MG63 (cell line): ENCODE measurements around the gene AMELX. TPM values are rescaled to one million over a fixed set of nuclear protein-coding genes. Genes with fewer than 3 reads are reported as not detected.

Experiments used
- DNase-seq: peaks from one replicate; pipeline ENCODE4 v3.0.0-alpha.2; 2020
- H3K27me3 ChIP-seq: fragments of 250-450 bp; sonication (Bioruptor Pico); 2 replicates; pipeline ENCODE4 v1.5.1; 2020; ENCODE audit warnings: mild to moderate bottlenecking, moderate library complexity
- H3K36me3 ChIP-seq: fragments of 250-450 bp; sonication (Bioruptor Pico); 2 replicates; pipeline ENCODE4 v1.5.1; 2020; ENCODE audit warnings: mild to moderate bottlenecking, moderate library complexity
- H3K4me3 ChIP-seq: fragments of 250-450 bp; sonication (Bioruptor Pico); 2 replicates; pipeline ENCODE4 v1.5.1; 2020; ENCODE audit warnings: mild to moderate bottlenecking, moderate library complexity
- H3K9me3 ChIP-seq: fragments of 250-450 bp; sonication (Bioruptor Pico); 2 replicates; pipeline ENCODE4 v1.5.1; 2020; ENCODE audit warnings: mild to moderate bottlenecking, moderate library complexity
- total RNA-seq: library from RNA; depleted of rRNA; stranded (reverse); fragments of >200 nt; shearing (Covaris generic); gene quantifications from 2 replicates; pipeline ENCODE4 v1.2.3, GENCODE V29; 2014; ENCODE audit warnings: low replicate concordance; rRNA removed

AMELX gene
- total RNA-seq = not detected in 2 replicates

DNA sequence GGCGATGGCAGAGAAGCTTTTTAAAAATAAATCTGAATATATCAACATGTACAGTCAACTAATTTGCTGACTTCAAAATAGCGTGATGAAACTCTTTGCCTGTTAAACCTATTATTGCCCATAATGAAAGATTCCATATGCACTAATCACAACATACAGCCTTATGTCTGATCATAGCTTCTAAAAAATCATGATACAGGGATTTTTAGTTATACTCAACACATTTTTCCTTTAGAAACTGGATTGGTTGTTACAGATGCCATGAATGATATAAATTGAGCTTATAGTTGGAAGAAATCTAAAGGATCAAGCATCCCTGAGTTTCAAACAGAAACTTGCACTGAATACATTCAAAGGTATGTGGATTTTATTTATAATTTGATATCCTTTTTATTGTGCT, at the start of gene AMELX:
Gene AMELX, plus strand, starts transcription at position 301 of the 400 bp plus-strand sequence. CDS start 1,376 bp downstream, outside the sequence.
- H3K27me3 ChIP-seq = no peaks in the 10 kb centered on the region
- no peaks in the 10 kb centered on the region for H3K36me3 ChIP-seq
- H3K9me3 ChIP-seq = no peaks in the 10 kb centered on the region
- no peak within 1 kb of the TSS for H3K4me3 ChIP-seq
- no peak for DNase-seq

DNA sequence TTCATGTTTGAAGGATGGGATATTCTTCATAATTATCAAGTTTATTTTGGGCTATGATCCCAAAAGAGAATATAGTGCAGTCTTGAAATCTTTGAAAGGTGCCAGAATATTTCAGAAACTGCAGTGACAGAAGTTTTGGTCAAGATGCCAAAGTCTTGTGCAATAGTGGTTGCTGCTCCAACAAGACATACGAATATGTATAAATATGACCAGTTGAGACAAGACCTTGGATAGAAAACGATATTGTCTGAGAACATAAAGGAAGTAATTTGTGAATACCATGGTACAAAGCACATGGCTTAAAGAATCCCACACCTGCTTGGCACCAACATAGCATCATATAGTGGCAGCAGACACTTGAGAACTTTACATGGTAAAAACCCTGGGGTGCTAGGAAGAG, 48.6 kb upstream of the AMELX start:
- DNase-seq = peak; percentile 19
- no peaks in the 10 kb centered on the region for H3K36me3 ChIP-seq
- no peak overlapping the region for H3K4me3 ChIP-seq
- no peaks in the 10 kb centered on the region for H3K27me3 ChIP-seq
- H3K9me3 ChIP-seq = no peaks in the 10 kb centered on the region

DNA sequence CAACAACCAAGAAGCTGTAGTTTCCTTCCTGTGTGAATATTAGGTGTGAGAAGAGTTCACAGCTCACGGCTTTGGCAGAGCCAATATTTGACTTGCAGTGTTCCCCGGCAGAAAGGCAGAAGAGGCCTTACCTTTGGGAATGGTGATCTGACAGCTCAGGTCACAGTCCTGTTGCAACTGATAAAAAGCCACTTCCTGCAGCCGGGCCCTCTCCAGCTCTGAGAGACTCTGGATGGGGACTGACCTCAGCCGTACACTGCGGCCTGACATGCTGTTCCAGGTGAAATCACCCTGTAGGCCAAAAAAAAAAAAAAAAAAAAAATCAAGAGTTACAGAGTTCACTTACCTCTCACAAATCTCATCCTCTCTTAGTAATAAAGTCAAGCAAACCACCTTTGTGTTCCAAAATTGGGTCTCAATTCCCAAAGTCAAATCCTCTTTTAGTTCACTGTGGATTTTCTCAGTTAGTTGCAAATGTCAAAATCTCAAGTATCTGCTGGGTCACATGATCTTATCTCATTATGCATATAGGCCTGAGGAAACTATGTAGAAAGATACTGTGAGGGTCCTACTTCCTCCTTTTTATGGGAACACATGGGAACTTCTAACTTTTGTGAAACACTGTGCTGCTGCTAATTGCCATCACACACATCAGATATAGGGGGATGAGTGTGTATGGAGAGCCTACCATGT, 38.6 kb upstream of the AMELX start:
- no peak for DNase-seq
- H3K4me3 ChIP-seq = no peak overlapping the region
- no peaks in the 10 kb centered on the region for H3K36me3 ChIP-seq
- no peaks in the 10 kb centered on the region for H3K9me3 ChIP-seq
- H3K27me3 ChIP-seq = no peaks in the 10 kb centered on the region

GRCh38 chrX:11257290-11257689, 35.9 kb upstream of the AMELX start:
- H3K27me3 ChIP-seq = no peaks in the 10 kb centered on the region
- no peak overlapping the region for H3K4me3 ChIP-seq
- no peaks in the 10 kb centered on the region for H3K36me3 ChIP-seq
- H3K9me3 ChIP-seq = no peaks in the 10 kb centered on the region
- DNase-seq = no peak

DNA sequence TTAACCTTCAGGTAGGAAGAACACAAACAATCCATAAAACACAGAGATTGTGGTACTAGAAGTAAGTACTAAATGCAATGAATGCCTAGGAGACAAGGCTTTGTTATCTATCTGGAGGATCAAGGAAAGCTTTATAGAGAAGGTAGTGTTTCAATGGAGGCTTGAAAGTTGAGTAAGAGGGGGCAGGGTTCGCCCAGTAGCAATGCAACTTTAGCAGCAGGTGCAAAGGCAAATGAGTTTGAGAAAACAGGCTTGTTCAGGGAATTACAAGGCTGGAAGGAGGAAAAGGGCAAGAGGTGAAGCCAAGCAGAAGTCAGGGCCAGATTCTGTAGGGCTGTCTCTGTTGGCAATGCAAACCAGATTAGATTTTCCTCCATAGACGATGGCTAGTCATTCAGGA, 35.5 kb upstream of the AMELX start:
- H3K4me3 ChIP-seq = no peak overlapping the region
- no peaks in the 10 kb centered on the region for H3K36me3 ChIP-seq
- H3K9me3 ChIP-seq = no peaks in the 10 kb centered on the region
- DNase-seq = no peak
- no peaks in the 10 kb centered on the region for H3K27me3 ChIP-seq

DNA sequence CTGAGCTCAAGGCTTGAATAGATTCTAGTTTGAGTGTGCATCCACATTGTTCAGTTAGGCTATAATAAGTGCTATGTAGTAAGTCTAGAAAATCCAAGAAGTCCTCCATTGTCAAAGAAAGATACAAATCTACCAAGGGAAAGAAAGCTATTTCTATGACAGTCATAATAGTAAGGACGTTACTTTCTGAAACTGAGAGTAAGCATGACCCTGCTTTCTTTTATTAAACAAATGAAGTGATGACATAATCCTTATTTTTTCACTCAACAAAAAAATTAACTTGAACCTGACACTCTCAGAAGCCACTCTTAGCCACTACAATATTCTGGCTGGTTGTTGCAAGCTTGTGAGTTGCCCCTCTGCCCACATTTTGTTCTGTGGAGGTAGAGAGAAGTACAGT, 33.8 kb upstream of the AMELX start:
- Histone ChIP-seq H3K4me3 (no peak overlapping the region), H3K9me3 (no peaks in the 10 kb centered on the region), H3K36me3 (no peaks in the 10 kb centered on the region), H3K27me3 (no peaks in the 10 kb centered on the region)
- no peak for DNase-seq

- Histone ChIP-seq H3K4me3 (no peak overlapping the region), H3K36me3 (no peaks in the 10 kb centered on the region), H3K27me3 (no peaks in the 10 kb centered on the region), H3K9me3 (no peaks in the 10 kb centered on the region)
- DNase-seq = peak; percentile 41
Measured at GRCh38 chrX:11261260-11261659, 32.0 kb upstream of the AMELX start.

DNA sequence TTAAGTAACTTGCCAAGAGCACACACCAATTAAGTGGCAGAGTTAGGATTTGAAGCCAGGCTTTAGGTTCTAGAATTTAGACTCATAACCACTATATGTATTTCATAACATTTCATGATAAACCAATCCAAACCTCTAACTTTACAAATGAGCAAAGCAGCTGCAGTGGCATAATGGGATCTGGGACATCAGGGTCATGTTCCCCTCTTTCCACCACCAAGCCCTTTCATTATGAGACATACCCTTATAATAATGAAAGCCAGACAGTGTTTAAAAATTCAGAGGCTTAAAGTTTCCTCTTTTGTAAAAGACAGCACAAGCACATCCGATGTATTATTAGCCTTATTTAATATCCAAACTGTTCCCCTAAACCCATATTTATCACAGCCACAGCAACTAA, 28.3 kb upstream of the AMELX start:
- DNase-seq = no peak
- no peak overlapping the region for H3K4me3 ChIP-seq
- no peaks in the 10 kb centered on the region for H3K36me3 ChIP-seq
- H3K9me3 ChIP-seq = no peaks in the 10 kb centered on the region
- no peaks in the 10 kb centered on the region for H3K27me3 ChIP-seq

- H3K9me3 ChIP-seq = no peaks in the 10 kb centered on the region
- no peak overlapping the region for H3K4me3 ChIP-seq
- no peak for DNase-seq
- H3K27me3 ChIP-seq = no peaks in the 10 kb centered on the region
- H3K36me3 ChIP-seq = no peaks in the 10 kb centered on the region
Measured at GRCh38 chrX:11265352-11265751, 27.9 kb upstream of the AMELX start.

DNA sequence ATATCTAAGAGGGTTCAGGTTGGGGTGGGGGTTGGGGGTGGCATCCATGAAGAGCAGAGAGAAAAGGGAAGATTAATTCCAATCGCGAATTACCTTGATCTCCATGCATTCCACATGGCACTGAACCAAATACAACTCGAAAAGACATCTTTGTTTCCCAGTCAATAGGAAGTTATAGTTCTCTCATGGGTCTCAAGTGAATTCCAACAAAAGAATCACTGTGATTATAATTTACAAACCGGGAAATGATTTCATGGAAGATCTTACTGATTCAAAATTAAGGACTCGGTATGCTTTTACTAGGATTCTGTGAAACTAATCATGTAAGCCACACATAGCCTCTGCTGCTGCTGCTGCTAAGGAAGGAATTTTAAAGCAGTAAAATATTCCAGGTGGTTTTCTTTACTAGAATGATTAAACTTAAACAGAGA, 26.6 kb upstream of the AMELX start:
- Histone ChIP-seq H3K27me3 (no peaks in the 10 kb centered on the region), H3K9me3 (no peaks in the 10 kb centered on the region)

GRCh38 chrX:11267425-11267824, 25.8 kb upstream of the AMELX start:
- Histone ChIP-seq H3K27me3 (no peaks in the 10 kb centered on the region), H3K4me3 (no peak overlapping the region), H3K36me3 (no peaks in the 10 kb centered on the region), H3K9me3 (no peaks in the 10 kb centered on the region)
- no peak for DNase-seq

More for the DNA sequence above, 26.6 kb upstream of the AMELX start:
- H3K36me3 ChIP-seq = no peaks in the 10 kb centered on the region
- H3K4me3 ChIP-seq = no peak overlapping the region
- DNase-seq = no peak

DNA sequence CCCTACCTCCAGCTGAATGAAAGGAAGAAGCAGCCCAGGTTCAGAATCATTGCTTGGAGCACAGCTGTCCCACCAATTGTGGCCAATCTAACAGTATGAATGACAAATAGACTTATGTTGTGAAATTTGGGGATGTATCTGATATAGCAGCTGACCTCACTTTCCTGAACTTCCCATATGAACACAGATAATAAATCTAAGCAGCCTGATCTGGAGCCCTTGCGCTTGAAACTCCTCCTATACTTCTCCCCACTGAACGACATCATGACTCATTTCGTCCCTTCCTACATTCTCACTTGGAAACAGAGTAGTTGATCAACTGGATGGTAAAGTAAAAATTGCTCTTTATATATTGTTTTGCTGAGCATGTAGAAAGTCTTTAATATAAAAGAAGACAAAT, 24.2 kb upstream of the AMELX start:
- no peaks in the 10 kb centered on the region for H3K36me3 ChIP-seq
- H3K27me3 ChIP-seq = no peaks in the 10 kb centered on the region
- no peaks in the 10 kb centered on the region for H3K9me3 ChIP-seq
- no peak overlapping the region for H3K4me3 ChIP-seq
- no peak for DNase-seq

DNA sequence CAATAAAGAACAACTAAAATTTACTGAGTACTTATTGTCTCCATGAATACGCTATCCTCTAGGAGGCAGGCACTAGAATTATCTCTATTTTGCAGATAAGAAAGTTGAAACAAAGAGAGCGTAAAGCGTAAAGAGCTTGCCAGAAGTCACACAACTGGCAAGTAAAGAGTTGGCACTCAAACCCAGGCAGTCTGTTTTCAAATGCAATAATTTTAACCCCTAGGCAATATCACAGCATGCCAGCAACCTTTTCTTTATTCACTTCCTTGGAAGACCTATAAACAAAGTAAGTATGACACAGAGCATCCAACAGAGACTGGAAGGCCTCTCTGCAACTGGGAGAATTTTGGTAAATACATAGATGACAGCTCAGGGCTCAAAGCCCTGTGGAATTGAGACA, 23.2 kb upstream of the AMELX start:
- peak; percentile 42 for DNase-seq
- H3K9me3 ChIP-seq = no peaks in the 10 kb centered on the region

DNA sequence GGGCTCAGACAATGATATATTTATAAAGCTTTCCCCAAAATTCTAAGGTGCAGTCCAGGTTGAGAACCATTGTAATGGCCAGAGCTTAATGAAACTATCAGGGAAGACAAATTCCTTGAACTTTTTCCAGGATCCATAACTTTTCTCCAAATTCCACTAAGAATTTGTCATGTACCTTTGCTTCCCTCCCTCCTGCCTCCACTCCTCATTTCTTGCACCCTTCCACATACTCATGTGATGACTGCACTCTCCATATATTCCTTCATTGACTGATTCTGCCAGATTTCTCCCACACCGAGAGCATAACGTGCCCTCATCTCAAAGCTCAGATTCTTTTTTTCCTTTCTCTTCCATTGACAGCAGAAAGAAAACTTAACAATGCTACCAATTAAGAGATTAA, 20.9 kb upstream of the AMELX start:
- H3K36me3 ChIP-seq = no peaks in the 10 kb centered on the region
- no peak overlapping the region for H3K4me3 ChIP-seq
- DNase-seq = no peak
- H3K9me3 ChIP-seq = no peaks in the 10 kb centered on the region
- H3K27me3 ChIP-seq = no peaks in the 10 kb centered on the region

More for the DNA sequence above, 23.2 kb upstream of the AMELX start:
- no peak overlapping the region for H3K4me3 ChIP-seq
- no peaks in the 10 kb centered on the region for H3K36me3 ChIP-seq
- no peaks in the 10 kb centered on the region for H3K27me3 ChIP-seq

- no peak for DNase-seq
- Histone ChIP-seq H3K27me3 (no peaks in the 10 kb centered on the region), H3K4me3 (no peak overlapping the region), H3K9me3 (no peaks in the 10 kb centered on the region), H3K36me3 (no peaks in the 10 kb centered on the region)
Measured at GRCh38 chrX:11272863-11273262, 20.4 kb upstream of the AMELX start.

GRCh38 chrX:11273544-11273943, 19.7 kb upstream of the AMELX start:
- H3K36me3 ChIP-seq = no peaks in the 10 kb centered on the region
- H3K27me3 ChIP-seq = no peaks in the 10 kb centered on the region
- H3K9me3 ChIP-seq = no peaks in the 10 kb centered on the region
- no peak overlapping the region for H3K4me3 ChIP-seq
- no peak for DNase-seq

DNA sequence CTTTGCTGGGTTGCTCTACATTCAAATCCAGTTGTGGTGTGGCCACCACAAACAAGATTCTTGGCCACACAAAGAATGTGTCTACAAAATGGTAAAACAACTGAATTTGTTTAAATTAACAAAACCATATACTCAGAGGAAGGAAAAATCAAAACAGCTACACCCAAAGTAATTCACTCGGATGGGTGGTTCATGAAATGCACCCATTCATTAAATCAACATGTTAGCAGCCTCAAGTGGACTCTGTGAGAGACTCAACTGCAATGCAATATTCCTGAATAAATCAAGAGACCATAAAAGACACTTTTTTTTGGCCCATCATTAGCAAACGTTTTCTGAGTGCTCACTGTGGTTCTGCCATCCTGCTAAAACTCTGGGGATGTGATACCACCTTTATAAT, 11.2 kb upstream of the AMELX start:
- no peaks in the 10 kb centered on the region for H3K36me3 ChIP-seq
- H3K27me3 ChIP-seq = no peaks in the 10 kb centered on the region
- no peaks in the 10 kb centered on the region for H3K9me3 ChIP-seq
- no peak overlapping the region for H3K4me3 ChIP-seq
- no peak for DNase-seq

DNA sequence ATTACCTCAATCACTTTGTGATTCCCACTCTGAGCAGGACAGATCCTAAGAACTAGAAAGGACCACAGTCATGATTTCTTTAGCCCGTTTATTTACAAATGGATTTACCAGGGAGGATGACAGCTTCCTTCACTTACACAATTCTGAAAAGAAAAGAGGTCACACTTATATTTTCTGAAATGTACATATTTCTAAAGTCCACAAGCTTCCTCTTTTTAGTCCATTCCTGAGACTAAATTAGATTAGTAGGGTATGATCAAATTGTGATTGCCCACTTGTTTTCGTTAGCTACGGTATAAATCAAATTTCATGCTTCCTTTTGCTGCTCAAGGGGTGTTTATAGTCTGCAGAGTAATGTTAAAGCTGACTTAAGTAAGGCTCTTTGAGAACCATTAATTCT, 7.6 kb upstream of the AMELX start:
- Histone ChIP-seq H3K9me3 (no peaks in the 10 kb centered on the region), H3K36me3 (no peaks in the 10 kb centered on the region), H3K27me3 (no peaks in the 10 kb centered on the region), H3K4me3 (no peak overlapping the region)
- DNase-seq = no peak
